Pancreas (tissue), 10 donors: ENCODE data around the gene NDUFAF8. TPM values are rescaled to one million over a fixed set of nuclear protein-coding genes. Genes with fewer than 3 reads are reported as not detected.

Experiments used
- ATAC-seq, 4 donors: fragments of 200-7000 bp; cut with Tn5 transposase; one replicate each; pipeline versions ENCODE4 v1.8.0 to v1.9.1; 2020; ENCODE audit warnings: mild to moderate bottlenecking in 4 of 4, moderate library complexity in 4 of 4
- DNase-seq, 6 donors: peaks; one replicate each; pipeline ENCODE4 v3.0.0-alpha.2; 2020
- FAIRE-seq: peaks from 2 replicates; lab custom pipeline; 2012; peaks lifted over from hg19 to GRCh38; lab: Jason Lieb, UNC
- H3K27ac ChIP-seq, 4 donors: fragments of 200-600 bp; sonication (generic); 1 replicate in 3 of 4; 2 replicates in 1 of 4; pipeline versions ENCODE4 v1.5.0 to v1.8.0; 2020
- H3K27me3 ChIP-seq, 4 donors: fragments of 200-600 bp; one replicate each; pipeline ENCODE4 v1.8.0; 2021
- H3K36me3 ChIP-seq, 3 donors: fragments of 200-600 bp; sonication (generic) in 1 of 3; one replicate each; pipeline versions ENCODE4 v1.5.0 to v1.8.0; 2020 to 2021
- H3K4me1 ChIP-seq, 3 donors: fragments of 200-600 bp; one replicate each; pipeline ENCODE4 v1.8.0; 2021
- H3K4me3 ChIP-seq, 4 donors: fragments of 200-600 bp; sonication (generic) in 2 of 4; one replicate each; pipeline versions ENCODE4 v1.5.0 to v1.8.0; 2020 to 2021
- H3K9me3 ChIP-seq, 4 donors: fragments of 200-600 bp; one replicate each; pipeline ENCODE4 v1.8.0; 2021
- WGBS, 2 donors: extraction: QIAGEN DNeasy Blood & Tissue Kit; methylation state at CpG; one replicate each; pipeline ENCODE4 v1.1.7; 2013; 5-methylcytosine and 5-hydroxymethylcytosine counted together
- intact Hi-C, 3 donors: fragments of 100-400 bp; cut with DNase I; formaldehyde crosslinking; loops; one replicate each; pipeline versions ENCODE4 v1.11.1 to v1.14.2; 2022
- polyA plus RNA-seq, 2 donors: library from polyadenylated mRNA; stranded (reverse); fragments of 200-250 nt; gene quantifications; one replicate each; pipeline ENCODE4 v1.2.3, GENCODE V29; 2013
- total RNA-seq, 6 donors: library from RNA; stranded (reverse); fragmentation: NEBNext Ultra II Directional in 4 of 6; extraction: Animal tissue kit (Norgen Biotek cat#: 25700) in 4 of 6; gene quantifications; one replicate each; pipeline versions ENCODE4 v1.2.1 to v1.2.4, GENCODE V29; 2021 to 2023
- TF ChIP-seq, protein P1 (sequence below), 4 donors: fragments of 200-600 bp; sonication (generic) in 3 of 4; IDR thresholded peaks; one replicate each; pipeline versions ENCODE4 v1.5.0 to v1.8.0; 2021; ENCODE audit warnings: antibody characterized with exemption in 4 of 4
- donor health status: healthy with polysubstance abuse.
- donor health status: DM: no; HTN: no; CAD: no; lungs with moderate emphysema.
- donor health status: DM: no; HTN: no; CAD: no.
- donor health status: control.
- donor health status: control.
- donor health status: Bipolar disorder and iron deficiency.
- donor health status: DM: yes; HTN: yes; CAD: no.
- donor health status: DM: no; HTN: no; CAD: no.
- donor health status: DM: no; HTN: no; CAD: no.
- donor health status: DM: yes; HTN: yes; CAD: no.

Gene NDUFAF8
- total and polyA plus RNA-seq, 8 donors = 17.5 to 34.1 (median 21.9) TPM

DNA sequence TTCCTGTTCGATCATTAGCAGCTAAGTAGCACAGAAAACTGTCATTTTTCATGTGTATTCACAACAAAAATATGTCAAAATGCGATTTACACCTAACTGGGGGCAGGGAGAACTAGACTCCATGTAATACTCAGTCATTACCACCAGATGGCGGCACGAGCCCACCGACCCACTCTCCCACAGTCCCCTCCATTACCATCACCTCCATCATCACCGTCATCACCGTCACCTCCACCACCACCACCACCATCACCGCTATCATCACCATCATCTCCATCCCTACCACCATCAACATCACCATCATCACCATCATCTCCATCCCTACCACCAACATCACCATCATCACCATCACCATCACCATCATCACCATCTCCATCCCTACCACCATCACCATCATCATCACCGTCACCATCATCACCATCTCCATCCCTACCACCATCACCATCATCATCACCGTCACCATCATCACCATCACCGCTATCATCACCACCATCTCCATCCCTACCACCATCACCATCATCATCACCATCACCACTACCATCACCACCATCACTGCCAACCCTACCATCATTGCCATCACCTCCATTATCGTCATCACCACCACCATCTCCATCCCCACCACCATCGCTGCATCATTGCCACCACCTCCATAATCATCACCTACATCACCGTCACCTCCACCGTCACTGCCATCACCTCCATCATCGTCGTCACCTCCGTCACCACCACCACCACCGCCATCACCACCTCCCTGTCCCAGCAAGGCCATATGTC, 14.4 kb downstream of the NDUFAF8 start:
- no peak for FAIRE-seq
- peak; percentile 43 to 57 (median 44) for ATAC-seq
- H3K4me3 ChIP-seq = no peak overlapping the region
- H3K9me3 ChIP-seq = no peaks in the 10 kb centered on the region
- no peaks in the 10 kb centered on the region for H3K4me1 ChIP-seq
- H3K27ac ChIP-seq = no peak overlapping the region
- TF ChIP-seq, protein P1, sequence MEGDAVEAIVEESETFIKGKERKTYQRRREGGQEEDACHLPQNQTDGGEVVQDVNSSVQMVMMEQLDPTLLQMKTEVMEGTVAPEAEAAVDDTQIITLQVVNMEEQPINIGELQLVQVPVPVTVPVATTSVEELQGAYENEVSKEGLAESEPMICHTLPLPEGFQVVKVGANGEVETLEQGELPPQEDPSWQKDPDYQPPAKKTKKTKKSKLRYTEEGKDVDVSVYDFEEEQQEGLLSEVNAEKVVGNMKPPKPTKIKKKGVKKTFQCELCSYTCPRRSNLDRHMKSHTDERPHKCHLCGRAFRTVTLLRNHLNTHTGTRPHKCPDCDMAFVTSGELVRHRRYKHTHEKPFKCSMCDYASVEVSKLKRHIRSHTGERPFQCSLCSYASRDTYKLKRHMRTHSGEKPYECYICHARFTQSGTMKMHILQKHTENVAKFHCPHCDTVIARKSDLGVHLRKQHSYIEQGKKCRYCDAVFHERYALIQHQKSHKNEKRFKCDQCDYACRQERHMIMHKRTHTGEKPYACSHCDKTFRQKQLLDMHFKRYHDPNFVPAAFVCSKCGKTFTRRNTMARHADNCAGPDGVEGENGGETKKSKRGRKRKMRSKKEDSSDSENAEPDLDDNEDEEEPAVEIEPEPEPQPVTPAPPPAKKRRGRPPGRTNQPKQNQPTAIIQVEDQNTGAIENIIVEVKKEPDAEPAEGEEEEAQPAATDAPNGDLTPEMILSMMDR (IDR thresholded peaks at IDR 0.05) = peak; percentile 27 to 57 (median 54)
- no peaks in the 10 kb centered on the region for H3K27me3 ChIP-seq
- peak in 2 of 6 donors; percentile 38 to 49 for DNase-seq
- intact Hi-C loops = loop anchor here in 2 of 3 donors (10.0 kb wide), 2 partner anchors 231 to 351 kb away; no protein-coding TSS in a partner anchor
- WGBS, 2 donors = 64 to 65% methylated on average over 19 of the region's 19 CpGs
- H3K36me3 ChIP-seq = peaks cover 3 to 41% (median 8%) of the 10 kb centered on the region in 3 donors

- peak; percentile 62 to 86 (median 74) for ATAC-seq
- Histone ChIP-seq H3K4me1 (no peaks in the 10 kb centered on the region), H3K36me3 (peaks cover 3 to 49% (median 23%) of the 10 kb centered on the region in 3 donors), H3K9me3 (no peaks in the 10 kb centered on the region), H3K27ac (peak overlapping the region in 1 of 4 donors; percentile 10), H3K4me3 (no peak overlapping the region), H3K27me3 (no peaks in the 10 kb centered on the region)
- no peak for FAIRE-seq
- intact Hi-C loops = loop anchor here in 2 of 3 donors (5.0 to 10.0 kb wide), 3 partner anchors 227 to 350 kb away; no protein-coding TSS in a partner anchor
- DNase-seq = peak; percentile 76 to 88 (median 81)
- TF ChIP-seq, protein P1 (IDR thresholded peaks at IDR 0.05) = no peak
- 49 to 50% methylated on average over 35 of the region's 35 CpGs for WGBS, 2 donors
Measured at GRCh38 chr17:81254955-81255717, 16.0 kb downstream of the NDUFAF8 start.

DNA sequence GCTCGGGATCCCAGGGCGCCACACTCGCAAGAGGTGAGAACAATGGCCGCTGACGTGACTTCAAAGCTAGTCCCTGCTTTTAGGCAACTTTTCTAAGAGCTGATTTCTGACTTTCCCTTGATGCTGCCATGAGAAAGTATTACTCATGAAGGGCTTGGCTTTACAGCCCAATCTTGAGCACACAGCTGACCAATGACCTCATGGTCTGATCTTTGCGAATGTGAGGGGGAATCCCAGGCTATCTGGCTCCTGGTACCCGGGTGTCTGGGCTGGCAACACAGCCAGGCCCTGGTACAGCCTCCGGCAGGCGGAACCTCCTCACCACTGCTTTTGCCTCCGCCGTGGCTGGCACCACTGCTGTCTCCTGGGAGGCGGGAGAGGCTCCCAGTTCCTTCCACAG, 17.5 kb downstream of the NDUFAF8 start:
- 85 to 91% methylated on average over 12 of the region's 12 CpGs for WGBS, 2 donors
- Histone ChIP-seq H3K9me3 (no peaks in the 10 kb centered on the region), H3K4me3 (no peak overlapping the region), H3K36me3 (peaks cover 3 to 53% (median 36%) of the 10 kb centered on the region in 3 donors), H3K27ac (no peak overlapping the region), H3K4me1 (no peaks in the 10 kb centered on the region), H3K27me3 (no peaks in the 10 kb centered on the region)
- FAIRE-seq = no peak
- TF ChIP-seq, protein P1 (IDR thresholded peaks at IDR 0.05) = no peak
- peak in 1 of 4 donors; percentile 8 for ATAC-seq
- DNase-seq = no peak
- intact Hi-C loops = loop anchor here in 2 of 3 donors (5.0 to 10.0 kb wide), 3 partner anchors 226 to 348 kb away; no protein-coding TSS in a partner anchor

GRCh38 chr17:81257533-81257932, 18.4 kb downstream of the NDUFAF8 start:
- WGBS, 2 donors = 92 to 95% methylated on average over 18 to 19 of the region's 19 CpGs
- intact Hi-C loops = loop anchor here in 2 of 3 donors (5.0 to 10.0 kb wide), 3 partner anchors 225 to 347 kb away; no protein-coding TSS in a partner anchor
- FAIRE-seq = no peak
- ATAC-seq = no peak
- H3K4me1 ChIP-seq = no peaks in the 10 kb centered on the region
- TF ChIP-seq, protein P1 (IDR thresholded peaks at IDR 0.05) = no peak
- DNase-seq = peak in 1 of 6 donors; percentile 60
- H3K36me3 ChIP-seq = peaks cover 3 to 50% (median 33%) of the 10 kb centered on the region in 3 donors
- H3K27ac ChIP-seq = no peak overlapping the region
- no peak overlapping the region for H3K4me3 ChIP-seq
- no peaks in the 10 kb centered on the region for H3K27me3 ChIP-seq
- no peaks in the 10 kb centered on the region for H3K9me3 ChIP-seq
